GM21576 (cell line): ENCODE results near the gene THEM4.

ENCODE experiments used
- ATAC-seq: cut with Tn5 transposase; IDR thresholded peaks from one replicate; pipeline ENCODE4 v1.9.1; 2021; ENCODE audit warnings: mild to moderate bottlenecking, moderate library complexity; ENCODE audit not compliant: unreplicated experiment

The THEM4 gene

DNA sequence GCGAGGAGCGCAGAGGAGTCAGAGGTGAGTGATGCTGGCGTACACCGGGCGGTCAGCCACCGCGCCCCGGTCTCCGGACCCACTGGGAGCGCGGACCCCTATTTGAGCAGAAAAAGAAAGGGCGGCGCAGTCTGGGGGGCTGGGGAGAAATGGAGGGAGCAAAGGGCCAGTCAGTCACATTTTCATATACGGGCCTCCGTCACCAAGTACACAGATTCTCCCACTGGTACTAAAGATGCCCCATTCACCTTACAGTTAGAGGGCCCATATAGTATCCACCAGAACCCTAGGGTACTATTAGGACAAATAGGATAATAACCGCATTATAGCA is 70.3 kb downstream of the THEM4 start:
- no peak for ATAC-seq

DNA sequence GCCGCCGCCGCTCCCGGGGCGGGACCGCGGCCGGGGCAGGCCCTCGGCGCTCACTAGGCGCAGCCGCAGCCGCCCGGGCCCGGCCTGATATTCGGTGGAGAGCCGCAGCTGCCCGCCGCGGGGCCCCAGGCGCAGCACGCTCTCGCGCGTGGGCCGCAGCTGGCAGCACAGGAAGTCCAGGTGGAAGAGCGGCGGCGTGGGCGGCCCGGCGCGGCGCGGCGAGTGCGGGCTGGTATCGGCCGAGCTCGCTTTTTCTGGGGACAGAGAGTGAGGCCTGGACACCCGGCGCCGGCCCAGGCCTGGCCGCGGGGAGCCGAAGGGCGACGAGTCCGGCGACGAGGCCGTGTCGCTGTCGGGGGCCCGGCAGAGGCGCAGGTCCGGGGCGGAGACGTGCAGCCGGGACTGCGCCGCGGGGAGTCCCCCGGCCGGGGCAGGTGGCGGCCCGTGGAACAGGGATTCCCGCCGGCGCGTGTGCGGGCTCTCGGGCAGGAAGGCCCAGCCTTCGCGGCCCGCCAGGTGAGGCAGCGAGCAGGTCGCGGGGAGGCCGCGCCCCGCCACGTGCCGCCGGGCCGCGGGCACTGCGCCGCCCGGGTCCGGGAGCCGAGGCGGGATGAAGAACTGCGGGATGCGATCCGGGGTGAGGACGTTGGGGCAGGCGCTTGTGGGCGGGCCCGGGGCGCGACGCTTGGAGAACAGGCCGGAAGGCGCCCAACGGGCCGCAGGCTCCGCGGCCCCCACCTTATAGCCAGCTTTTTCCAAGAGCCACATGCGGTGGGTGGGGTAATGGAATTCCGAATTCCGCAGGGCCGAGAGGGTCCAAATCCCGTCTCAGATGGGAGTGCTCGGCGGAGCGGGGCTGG is 70.9 kb downstream of the THEM4 start:
- no peak for ATAC-seq

DNA sequence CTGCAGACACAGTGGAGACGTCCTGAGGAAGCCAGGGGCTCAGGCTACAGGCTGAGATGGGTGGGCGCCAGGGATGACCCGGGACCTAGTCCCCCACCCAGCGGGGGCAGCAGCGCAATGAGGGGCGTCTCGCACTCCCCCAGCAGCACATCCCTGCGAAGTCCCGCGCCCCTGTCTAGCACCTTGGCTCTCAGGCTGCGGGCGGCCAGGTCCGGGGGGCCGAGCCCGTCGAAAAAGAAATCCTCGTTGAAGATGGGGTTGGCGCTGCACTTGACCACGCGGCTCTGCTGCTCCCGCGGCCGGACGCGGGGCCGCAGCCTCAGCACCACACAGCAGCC is 71.5 kb downstream of the THEM4 start:
- ATAC-seq: no peak

GRCh38 chr1:151837197-151837596 is 72.1 kb downstream of the THEM4 start:
- ATAC-seq: no peak

GRCh38 chr1:151835596-151835995 is 73.7 kb downstream of the THEM4 start:
- ATAC-seq: no peak

- no peak for ATAC-seq
These were observed 75.1 kb downstream of the THEM4 start for GRCh38 chr1:151834239-151834638.

DNA sequence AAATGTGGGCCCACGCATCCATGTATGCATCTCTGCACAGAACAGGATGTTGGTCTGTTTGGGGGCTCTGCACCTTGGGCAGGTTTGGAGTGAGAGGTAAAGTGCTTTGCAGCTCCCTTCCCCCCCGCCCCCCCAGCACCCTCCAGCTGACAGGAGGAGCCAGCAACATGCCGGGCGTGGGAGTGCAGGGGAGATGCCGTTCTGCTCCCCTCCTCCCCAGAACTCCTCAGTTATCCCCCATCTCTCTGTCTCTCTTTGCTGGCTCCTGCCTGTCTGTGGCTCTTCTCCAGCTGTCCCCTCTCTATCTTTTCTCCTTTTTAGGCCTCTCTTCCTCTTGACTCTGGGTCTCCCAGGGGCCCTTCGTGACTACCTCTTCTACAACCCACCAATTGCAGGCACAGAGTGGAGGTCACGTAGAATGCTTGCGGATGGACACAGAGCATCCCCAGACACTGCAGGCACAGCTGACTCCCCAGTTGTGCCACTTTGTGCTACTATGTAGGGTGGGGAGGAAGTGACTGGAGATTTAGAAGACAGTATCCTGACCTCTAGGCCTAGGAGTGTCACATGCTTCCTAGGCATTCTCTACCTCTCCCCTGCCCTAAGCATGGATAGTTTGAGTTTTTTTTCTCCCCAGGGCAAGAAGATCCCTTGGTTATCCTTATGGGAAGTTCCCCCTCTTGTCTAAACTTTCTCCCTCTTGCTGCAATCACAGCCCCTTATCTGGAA is 76.0 kb downstream of the THEM4 start:
- ATAC-seq: no peak

DNA sequence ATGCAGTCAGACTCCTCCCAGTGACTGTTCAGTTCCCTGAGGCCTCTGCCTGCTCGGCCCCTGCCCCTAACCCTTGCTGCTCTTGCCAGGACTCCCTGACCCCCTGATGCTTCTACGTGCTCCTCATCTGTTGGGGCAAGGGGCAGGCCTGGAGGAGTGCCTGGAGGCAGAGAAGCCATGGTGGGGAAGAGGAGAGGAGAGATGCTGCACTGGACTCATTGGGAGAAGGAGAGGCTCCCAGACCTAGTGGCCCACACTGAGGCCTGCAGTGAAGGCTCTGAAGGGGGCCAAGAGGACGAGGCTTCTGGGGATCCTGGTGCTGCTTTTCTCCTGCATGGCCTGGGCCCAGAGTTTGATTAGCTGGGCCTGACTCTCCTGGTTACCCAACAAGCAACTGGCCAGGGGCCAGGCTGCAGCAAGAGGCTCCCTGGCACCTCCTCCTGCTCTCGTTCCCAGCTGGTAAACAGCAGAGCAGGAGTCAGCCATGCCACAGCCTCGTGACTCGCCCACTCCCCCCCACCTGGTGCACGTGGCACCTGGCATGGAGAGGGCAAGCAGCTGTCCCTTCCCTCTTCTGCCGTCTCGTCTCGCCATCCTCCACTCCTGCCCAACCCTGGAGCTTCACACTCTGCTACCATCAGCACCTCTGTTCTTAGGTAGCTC is 76.9 kb downstream of the THEM4 start:
- ATAC-seq: no peak

DNA sequence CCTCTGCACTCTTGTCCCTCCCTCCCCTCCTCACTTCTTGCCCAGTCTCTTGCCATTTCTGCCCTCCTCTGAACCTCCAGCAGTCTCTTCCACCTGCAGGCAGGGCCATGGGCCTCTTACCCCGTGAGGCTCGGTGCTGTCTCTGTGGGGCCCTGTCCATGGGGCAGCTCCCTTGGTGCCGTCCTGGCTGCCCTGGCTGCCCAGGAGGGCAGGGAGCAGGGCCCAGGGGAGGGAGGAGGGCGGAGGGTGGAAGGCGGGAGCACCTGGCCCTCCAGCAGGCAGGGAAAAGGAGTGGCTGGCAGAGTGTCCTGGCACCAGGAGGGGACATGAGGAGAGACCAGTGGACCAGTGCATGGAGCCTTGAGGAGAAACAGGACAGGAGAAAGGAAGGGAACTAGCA is 77.7 kb downstream of the THEM4 start, which contains the start of gene RORC:
Gene RORC (minus strand): TSS at position 198 of the 400 bp plus-strand sequence. CDS start 38 bp downstream, at position 160.
- ATAC-seq: no peak

- ATAC-seq: no peak
These were observed 78.1 kb downstream of the THEM4 start for GRCh38 chr1:151831256-151831591.

- ATAC-seq: no peak
These were observed 79.3 kb downstream of the THEM4 start for GRCh38 chr1:151830055-151830454.

GRCh38 chr1:151829352-151830046 is 79.8 kb downstream of the THEM4 start:
- ATAC-seq: no peak

- no peak for ATAC-seq
These were observed 80.4 kb downstream of the THEM4 start for GRCh38 chr1:151828921-151829320.

- no peak for ATAC-seq
These were observed 81.5 kb downstream of the THEM4 start for GRCh38 chr1:151827853-151828252.

DNA sequence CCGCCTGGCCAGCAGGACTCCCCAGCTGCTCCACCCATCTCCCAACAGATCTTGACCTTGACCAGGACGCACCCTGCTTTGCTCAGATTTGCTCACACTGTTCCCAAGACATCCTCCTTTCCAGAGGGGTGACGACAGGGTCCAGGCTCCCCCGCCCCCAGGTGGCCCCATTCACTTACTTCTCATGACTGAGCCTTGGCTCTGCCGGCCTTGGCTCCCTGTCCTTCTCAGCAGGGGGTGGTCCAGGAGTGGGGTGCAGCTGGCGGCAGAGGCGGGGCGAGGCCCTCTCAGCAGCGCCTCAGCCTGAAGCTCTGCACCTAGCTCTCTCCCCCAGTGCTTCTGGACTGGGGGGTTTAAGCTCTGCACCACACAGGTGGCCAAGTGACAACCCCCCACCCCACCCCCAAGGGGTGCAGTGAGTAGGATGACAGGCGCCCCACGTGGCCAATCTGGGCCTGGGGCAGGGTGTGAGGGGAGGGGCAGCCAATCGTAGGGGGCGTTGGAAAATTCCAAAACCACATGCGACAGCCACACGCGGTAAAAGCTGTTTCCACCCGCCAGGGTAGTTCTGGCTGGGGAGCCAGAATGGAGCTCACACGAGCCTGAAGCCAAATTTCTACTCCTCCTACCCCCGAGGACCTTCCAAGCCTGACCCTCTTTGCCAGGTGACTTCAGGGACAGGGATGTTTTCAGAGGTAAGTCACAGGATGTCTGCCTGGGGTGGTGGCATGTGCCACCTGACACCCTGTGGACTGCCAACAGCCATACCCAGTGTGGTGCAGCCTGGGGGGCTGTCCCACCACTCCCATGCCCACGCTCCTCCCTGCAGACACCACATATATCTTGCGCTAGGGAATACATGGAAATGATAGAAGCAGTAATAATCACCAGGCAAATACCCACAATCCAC is 83.3 kb downstream of the THEM4 start:
- ATAC-seq: no peak

GRCh38 chr1:151825204-151825603 is 84.1 kb downstream of the THEM4 start:
- no peak for ATAC-seq
